SK-N-SH (cell line): ENCODE results near the gene UBXN10. TPM values are rescaled to one million over a fixed set of nuclear protein-coding genes. Genes with fewer than 3 reads are reported as not detected.

Experiments used
- CTCF ChIA-PET: fragments of 300-600, 350-600 bp; formaldehyde crosslinking; extraction: SDS; loops from one replicate; lab custom pipeline; 2021; lab: Yijun Ruan, JAX
- POLR2A ChIA-PET: fragments of 350-600 bp; sonication (Branson Sonifier 250); formaldehyde crosslinking; extraction: SDS; loops from one replicate; lab custom pipeline; 2020; ENCODE audit warnings: antibody characterized with exemption, inconsistent platforms; lab: Yijun Ruan, JAX
- DNase-seq: peaks from one replicate; pipeline ENCODE4 v3.0.0; 2012
- H2AFZ ChIP-seq: fragments of 200-600 bp; sonication (generic); 2 replicates; pipeline ENCODE4 v1.8.1; 2016; ENCODE audit warnings: antibody characterized with exemption, mild to moderate bottlenecking, low read depth
- H3F3A ChIP-seq: fragments of 200-600 bp; sonication (generic); replicated peaks from 2 replicates; pipeline ENCODE3; 2016; ENCODE audit warnings: antibody characterized with exemption, mild to moderate bottlenecking; ENCODE audit not compliant: insufficient read depth
- H3K27ac ChIP-seq, 2 experiments: fragments of 200-500 bp in 1 of 2; fragments of 200-600 bp in 1 of 2; sonication (Bioruptor generic) in 1 of 2; sonication (generic), shearing (Covaris generic) in 1 of 2; 2 replicates each; pipeline versions ENCODE4 v1.5.1 to v1.6.1; 2014 to 2016; ENCODE audit warnings: low read depth in 2 of 2, inconsistent platforms in 1 of 2, low read length in 1 of 2, mild to moderate bottlenecking in 1 of 2, mixed read lengths in 1 of 2
- H3K27me3 ChIP-seq: fragments of 200-600 bp; sonication (generic), shearing (Covaris generic); 2 replicates; pipeline ENCODE4 v1.6.1; 2016; ENCODE audit warnings: mixed run types; ENCODE audit not compliant: insufficient read depth
- H3K36me3 ChIP-seq, 2 experiments: fragments of 200-500 bp in 1 of 2; fragments of 200-600 bp in 1 of 2; sonication (Bioruptor generic) in 1 of 2; sonication (generic) in 1 of 2; replicated peaks in 1 of 2; 2 replicates each; pipeline versions ENCODE3 to v1.5.1; 2014 to 2016; ENCODE audit warnings: low read length in 1 of 2, mild to moderate bottlenecking in 1 of 2; ENCODE audit not compliant: insufficient read depth in 2 of 2, control insufficient read depth in 1 of 2
- H3K4me1 ChIP-seq, 2 experiments: fragments of 200-500 bp in 1 of 2; fragments of 200-600 bp in 1 of 2; sonication (Bioruptor generic) in 1 of 2; sonication (generic), shearing (Covaris generic) in 1 of 2; 2 replicates each; pipeline versions ENCODE4 v1.5.1 to v1.6.1; 2014 to 2016; ENCODE audit warnings: low read depth in 1 of 2, low read length in 1 of 2, mixed run types in 1 of 2; ENCODE audit not compliant: insufficient read depth in 2 of 2, control insufficient read depth in 1 of 2
- H3K4me2 ChIP-seq: fragments of 200-600 bp; sonication (generic), shearing (Covaris generic); 2 replicates; pipeline ENCODE4 v1.6.1; 2017; ENCODE audit warnings: mixed run types
- H3K4me3 ChIP-seq, 2 experiments: fragments of 200-500 bp in 1 of 2; fragments of 200-600 bp in 1 of 2; sonication (Bioruptor generic) in 1 of 2; sonication (generic), shearing (Covaris generic) in 1 of 2; 2 replicates each; pipeline versions ENCODE4 v1.5.1 to v1.8.1; 2014 to 2016; ENCODE audit warnings: low read depth in 2 of 2, inconsistent platforms in 1 of 2, low read length in 1 of 2, mild to moderate bottlenecking in 1 of 2, mixed read lengths in 1 of 2, moderate library complexity in 1 of 2
- H3K79me2 ChIP-seq: fragments of 200-600 bp; sonication (generic); 2 replicates; pipeline ENCODE4 v1.8.1; 2017; ENCODE audit warnings: mild to moderate bottlenecking; ENCODE audit not compliant: insufficient read depth
- H3K9ac ChIP-seq: fragments of 200-600 bp; sonication (generic); 2 replicates; pipeline ENCODE4 v1.6.1; 2017; ENCODE audit warnings: mixed run types
- H3K9me2 ChIP-seq: fragments of 200-600 bp; sonication (generic); 2 replicates; pipeline ENCODE4 v1.6.1; 2017; ENCODE audit warnings: mixed run types
- H3K9me3 ChIP-seq: fragments of 200-600 bp; sonication (generic); 2 replicates; pipeline ENCODE4 v1.6.1; 2017; ENCODE audit warnings: mixed run types, mild to moderate bottlenecking, moderate library complexity
- H4K20me1 ChIP-seq: fragments of 200-600 bp; sonication (generic); 2 replicates; pipeline ENCODE4 v1.6.1; 2017; ENCODE audit warnings: mild to moderate bottlenecking, mixed run types; ENCODE audit not compliant: insufficient read depth
- CHD2 ChIP-seq: fragments of 150-350 bp; IDR thresholded peaks from 2 replicates; pipeline ENCODE4 v1.6.1; 2018; ENCODE audit warnings: low read length; ENCODE audit not compliant: partially characterized antibody
- EP300 ChIP-seq, 2 experiments: IDR thresholded peaks; 2 replicates each; pipeline versions ENCODE4 v1.4.0 to v1.6.1; 2012; ENCODE audit warnings: borderline replicate concordance in 1 of 2, low read depth in 1 of 2, low read length in 1 of 2
- FOSL2 ChIP-seq: IDR thresholded peaks from 2 replicates; pipeline ENCODE4 v1.4.0; 2012; ENCODE audit warnings: low read depth, mild to moderate bottlenecking, moderate library complexity, borderline replicate concordance
- FOXJ3 ChIP-seq: sonication (generic); formaldehyde crosslinking; IDR thresholded peaks from 2 replicates; pipeline ENCODE4 v1.5.1; 2020; ENCODE audit warnings: mild to moderate bottlenecking, missing genetic modification reagents
- FOXM1 ChIP-seq: IDR thresholded peaks from 2 replicates; pipeline ENCODE4 v1.4.0; 2012; ENCODE audit warnings: low read depth, mild to moderate bottlenecking
- GABPA ChIP-seq: IDR thresholded peaks from 2 replicates; pipeline ENCODE4 v1.4.0; 2012; ENCODE audit warnings: low read depth, mild to moderate bottlenecking
- GATA2 ChIP-seq: sonication (generic); formaldehyde crosslinking; IDR thresholded peaks from 2 replicates; pipeline ENCODE4 v1.5.0; 2020; ENCODE audit warnings: mild to moderate bottlenecking, missing genetic modification reagents
- JUND ChIP-seq: IDR thresholded peaks from 2 replicates; pipeline ENCODE4 v1.4.0; 2012
- NRF1 ChIP-seq: IDR thresholded peaks from 2 replicates; pipeline ENCODE4 v1.6.1; 2012; ENCODE audit warnings: low read depth, mild to moderate bottlenecking, low read length
- POLR2AphosphoS5 ChIP-seq: IDR thresholded peaks from 2 replicates; pipeline ENCODE4 v1.6.1; 2012; ENCODE audit warnings: low read depth, low read length
- RCOR1 ChIP-seq: fragments of 150-350 bp; IDR thresholded peaks from 2 replicates; pipeline ENCODE4 v1.6.1; 2017; ENCODE audit warnings: antibody characterized with exemption, low read length
- RFX5 ChIP-seq: IDR thresholded peaks from 2 replicates; pipeline ENCODE4 v1.6.1; 2012; ENCODE audit warnings: mild to moderate bottlenecking, improper control_type of control experiment, low read length
- SIN3A ChIP-seq: IDR thresholded peaks from 2 replicates; pipeline ENCODE4 v1.6.1; 2012; ENCODE audit warnings: low read depth, mild to moderate bottlenecking, low read length, moderate library complexity, borderline replicate concordance
- SMC3 ChIP-seq: IDR thresholded peaks from 2 replicates; pipeline ENCODE4 v1.6.1; 2012; ENCODE audit warnings: low read depth, low read length, improper control_type of control experiment
- TEAD4 ChIP-seq: IDR thresholded peaks from 2 replicates; pipeline ENCODE4 v1.4.0; 2012; ENCODE audit warnings: mild to moderate bottlenecking, borderline replicate concordance; ENCODE audit not compliant: insufficient read depth
- WGBS: methylation state at CpG from one replicate; pipeline ENCODE4 v1.1.6; 2017; ENCODE audit warnings: low lambda C conversion rate; 5-methylcytosine and 5-hydroxymethylcytosine counted together
- polyA plus RNA-seq, 3 experiments: library from polyadenylated mRNA; depleted of rRNA; stranded (reverse); fragments of >200 nt; gene quantifications; 2 replicates each; pipeline ENCODE4 v1.2.3, GENCODE V29; 2012
- TF ChIP-seq, protein P1 (sequence below): fragments of 150-350 bp; IDR thresholded peaks from 2 replicates; pipeline ENCODE4 v1.6.1; 2016; ENCODE audit warnings: mild to moderate bottlenecking, low read depth, low read length
- TF ChIP-seq, protein P2 (sequence below): IDR thresholded peaks from 2 replicates; pipeline ENCODE4; 2012
- TF ChIP-seq, protein P3 (sequence below): IDR thresholded peaks from 2 replicates; pipeline ENCODE4 v1.4.0; 2012; ENCODE audit warnings: low read depth, borderline replicate concordance
- TF ChIP-seq, protein P4 (sequence below): IDR thresholded peaks from 2 replicates; pipeline ENCODE4 v1.4.0; 2012; ENCODE audit warnings: low read depth
- TF ChIP-seq, protein P5 (sequence below): IDR thresholded peaks from 2 replicates; pipeline ENCODE4 v1.6.1; 2012; ENCODE audit warnings: mild to moderate bottlenecking, low read depth, low read length, moderate library complexity

The UBXN10 gene
- polyA plus RNA-seq, 1 of the 3 experiments (the other 2 are of a cell fraction) = not detected

DNA sequence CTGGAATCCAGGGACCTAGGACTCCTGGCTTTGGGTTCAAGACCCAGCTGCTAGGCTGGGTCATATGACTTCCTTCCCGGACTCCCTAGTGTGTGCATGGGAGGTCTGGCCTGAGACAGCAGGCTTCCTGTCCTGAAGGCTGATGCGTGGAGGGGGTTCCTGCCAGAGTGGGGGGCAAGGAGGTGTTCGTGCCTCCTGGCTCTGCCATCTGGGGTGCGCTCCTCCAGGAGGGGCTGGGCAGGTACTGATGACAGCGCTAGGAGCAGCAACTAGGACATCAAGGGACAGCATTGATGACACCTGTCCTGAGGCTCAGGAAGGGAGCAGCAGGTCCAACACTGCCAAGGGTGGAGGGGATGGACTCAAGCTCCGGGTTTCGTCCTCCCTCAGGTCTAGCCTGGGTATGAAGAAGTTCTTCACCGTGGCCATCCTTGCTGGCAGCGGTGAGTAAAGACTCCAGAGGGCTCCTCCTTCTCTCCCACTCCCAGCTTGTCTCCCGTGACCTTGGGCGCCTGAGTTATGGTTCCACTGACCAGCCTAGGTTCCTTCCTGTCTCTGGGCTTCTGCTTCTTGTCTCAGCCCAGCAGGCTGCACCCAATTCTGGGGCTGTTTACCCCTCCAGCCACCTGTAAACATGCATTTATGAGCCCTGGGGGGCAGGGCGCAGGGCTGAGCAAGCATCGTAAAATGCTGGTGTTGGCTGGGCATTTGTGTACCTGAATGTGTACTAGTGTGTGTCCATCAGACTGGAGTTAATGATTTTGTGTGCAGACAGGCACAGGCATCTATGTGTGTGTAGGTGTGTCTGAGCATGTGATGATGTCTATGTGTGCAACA is 45.9 kb upstream of the UBXN10 start:
- no peak for DNase-seq
- TF ChIP-seq FOSL2 (no peak), EP300 (IDR thresholded peaks at IDR 0.05; ENCODE audit: borderline replicate concordance in 1 of 2, low read depth in 1 of 2, low read length in 1 of 2) (no peak), FOXJ3 (no peak), SMC3 (no peak), JUND (no peak), TEAD4 (no peak), POLR2AphosphoS5 (no peak), GATA2 (CRISPR knock-in tag) (no peak), RFX5 (no peak), CHD2 (no peak), FOXM1 (no peak), SIN3A (no peak), RCOR1 (no peak), NRF1 (no peak), GABPA (no peak)
- TF ChIP-seq, protein P1, sequence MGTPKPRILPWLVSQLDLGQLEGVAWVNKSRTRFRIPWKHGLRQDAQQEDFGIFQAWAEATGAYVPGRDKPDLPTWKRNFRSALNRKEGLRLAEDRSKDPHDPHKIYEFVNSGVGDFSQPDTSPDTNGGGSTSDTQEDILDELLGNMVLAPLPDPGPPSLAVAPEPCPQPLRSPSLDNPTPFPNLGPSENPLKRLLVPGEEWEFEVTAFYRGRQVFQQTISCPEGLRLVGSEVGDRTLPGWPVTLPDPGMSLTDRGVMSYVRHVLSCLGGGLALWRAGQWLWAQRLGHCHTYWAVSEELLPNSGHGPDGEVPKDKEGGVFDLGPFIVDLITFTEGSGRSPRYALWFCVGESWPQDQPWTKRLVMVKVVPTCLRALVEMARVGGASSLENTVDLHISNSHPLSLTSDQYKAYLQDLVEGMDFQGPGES = no peak
- TF ChIP-seq, protein P2, sequence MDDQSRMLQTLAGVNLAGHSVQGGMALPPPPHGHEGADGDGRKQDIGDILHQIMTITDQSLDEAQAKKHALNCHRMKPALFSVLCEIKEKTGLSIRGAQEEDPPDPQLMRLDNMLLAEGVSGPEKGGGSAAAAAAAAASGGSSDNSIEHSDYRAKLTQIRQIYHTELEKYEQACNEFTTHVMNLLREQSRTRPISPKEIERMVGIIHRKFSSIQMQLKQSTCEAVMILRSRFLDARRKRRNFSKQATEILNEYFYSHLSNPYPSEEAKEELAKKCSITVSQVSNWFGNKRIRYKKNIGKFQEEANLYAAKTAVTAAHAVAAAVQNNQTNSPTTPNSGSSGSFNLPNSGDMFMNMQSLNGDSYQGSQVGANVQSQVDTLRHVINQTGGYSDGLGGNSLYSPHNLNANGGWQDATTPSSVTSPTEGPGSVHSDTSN = no peak
- TF ChIP-seq, protein P3, sequence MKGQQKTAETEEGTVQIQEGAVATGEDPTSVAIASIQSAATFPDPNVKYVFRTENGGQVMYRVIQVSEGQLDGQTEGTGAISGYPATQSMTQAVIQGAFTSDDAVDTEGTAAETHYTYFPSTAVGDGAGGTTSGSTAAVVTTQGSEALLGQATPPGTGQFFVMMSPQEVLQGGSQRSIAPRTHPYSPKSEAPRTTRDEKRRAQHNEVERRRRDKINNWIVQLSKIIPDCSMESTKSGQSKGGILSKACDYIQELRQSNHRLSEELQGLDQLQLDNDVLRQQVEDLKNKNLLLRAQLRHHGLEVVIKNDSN = no peak
- TF ChIP-seq, protein P4, sequence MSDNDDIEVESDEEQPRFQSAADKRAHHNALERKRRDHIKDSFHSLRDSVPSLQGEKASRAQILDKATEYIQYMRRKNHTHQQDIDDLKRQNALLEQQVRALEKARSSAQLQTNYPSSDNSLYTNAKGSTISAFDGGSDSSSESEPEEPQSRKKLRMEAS = no peak
- TF ChIP-seq, protein P5, sequence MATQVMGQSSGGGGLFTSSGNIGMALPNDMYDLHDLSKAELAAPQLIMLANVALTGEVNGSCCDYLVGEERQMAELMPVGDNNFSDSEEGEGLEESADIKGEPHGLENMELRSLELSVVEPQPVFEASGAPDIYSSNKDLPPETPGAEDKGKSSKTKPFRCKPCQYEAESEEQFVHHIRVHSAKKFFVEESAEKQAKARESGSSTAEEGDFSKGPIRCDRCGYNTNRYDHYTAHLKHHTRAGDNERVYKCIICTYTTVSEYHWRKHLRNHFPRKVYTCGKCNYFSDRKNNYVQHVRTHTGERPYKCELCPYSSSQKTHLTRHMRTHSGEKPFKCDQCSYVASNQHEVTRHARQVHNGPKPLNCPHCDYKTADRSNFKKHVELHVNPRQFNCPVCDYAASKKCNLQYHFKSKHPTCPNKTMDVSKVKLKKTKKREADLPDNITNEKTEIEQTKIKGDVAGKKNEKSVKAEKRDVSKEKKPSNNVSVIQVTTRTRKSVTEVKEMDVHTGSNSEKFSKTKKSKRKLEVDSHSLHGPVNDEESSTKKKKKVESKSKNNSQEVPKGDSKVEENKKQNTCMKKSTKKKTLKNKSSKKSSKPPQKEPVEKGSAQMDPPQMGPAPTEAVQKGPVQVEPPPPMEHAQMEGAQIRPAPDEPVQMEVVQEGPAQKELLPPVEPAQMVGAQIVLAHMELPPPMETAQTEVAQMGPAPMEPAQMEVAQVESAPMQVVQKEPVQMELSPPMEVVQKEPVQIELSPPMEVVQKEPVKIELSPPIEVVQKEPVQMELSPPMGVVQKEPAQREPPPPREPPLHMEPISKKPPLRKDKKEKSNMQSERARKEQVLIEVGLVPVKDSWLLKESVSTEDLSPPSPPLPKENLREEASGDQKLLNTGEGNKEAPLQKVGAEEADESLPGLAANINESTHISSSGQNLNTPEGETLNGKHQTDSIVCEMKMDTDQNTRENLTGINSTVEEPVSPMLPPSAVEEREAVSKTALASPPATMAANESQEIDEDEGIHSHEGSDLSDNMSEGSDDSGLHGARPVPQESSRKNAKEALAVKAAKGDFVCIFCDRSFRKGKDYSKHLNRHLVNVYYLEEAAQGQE = no peak
- POLR2A ChIA-PET = no interaction called here

More for the DNA sequence above, 45.9 kb upstream of the UBXN10 start:
- Histone ChIP-seq H3K9ac (no peak overlapping the region), H2AFZ (no peak overlapping the region), H3K9me3 (no peaks in the 10 kb centered on the region), H3K27me3 (no peaks in the 10 kb centered on the region; the same call in 1 of the 2 replicates), H3K27ac (no peak overlapping the region), H3K4me2 (no peak overlapping the region), H3K4me3 (no peak overlapping the region), H3K36me3 (no peaks in the 10 kb centered on the region), H3K9me2 (no peaks in the 10 kb centered on the region), H3F3A (no peaks in the 10 kb centered on the region), H3K79me2 (no peaks in the 10 kb centered on the region), H3K4me1 (no peaks in the 10 kb centered on the region), H4K20me1 (no peaks in the 10 kb centered on the region)
- 69% methylated on average over 7 of the region's 13 CpGs for WGBS
- CTCF ChIA-PET = interaction anchor here (2.1 kb wide), 1 partner anchor 12 kb away, joined by 9 read pairs; no protein-coding TSS in a partner anchor
